OCI-LY1 (cell line): ENCODE measurements around the gene CYP2F1.

Experiments used
- H2AFZ ChIP-seq: fragments of 200-600 bp; sonication (generic), shearing (Covaris generic); 2 replicates; pipeline ENCODE4 v1.6.0; 2014; ENCODE audit warnings: antibody characterized with exemption, mild to moderate bottlenecking, low read length
- H3F3A ChIP-seq: fragments of 200-600 bp; sonication (generic), shearing (Covaris generic); 2 replicates; pipeline ENCODE4 v1.6.0; 2014; ENCODE audit warnings: mild to moderate bottlenecking, antibody characterized with exemption, low read length, moderate library complexity; ENCODE audit not compliant: insufficient read depth
- H3K27ac ChIP-seq: fragments of 200-600 bp; sonication (generic); 2 replicates; pipeline ENCODE4 v1.5.1; 2014; ENCODE audit warnings: low read length, mixed run types, mild to moderate bottlenecking, low read depth; ENCODE audit not compliant: poor library complexity, severe bottlenecking
- H3K27me3 ChIP-seq: fragments of 200-600 bp; sonication (generic); 2 replicates; pipeline ENCODE4 v1.6.0; 2014; ENCODE audit warnings: antibody characterized with exemption, mild to moderate bottlenecking, low read length, moderate library complexity; ENCODE audit not compliant: insufficient read depth
- H3K36me3 ChIP-seq: fragments of 200-600 bp; sonication (generic); 2 replicates; pipeline ENCODE4 v1.6.1; 2014; ENCODE audit warnings: mild to moderate bottlenecking, antibody characterized with exemption, low read length, moderate library complexity, mixed read lengths; ENCODE audit not compliant: insufficient read depth
- H3K4me1 ChIP-seq: fragments of 200-600 bp; sonication (generic); 2 replicates; pipeline ENCODE4 v1.5.1; 2014; ENCODE audit warnings: mild to moderate bottlenecking, low read length, moderate library complexity; ENCODE audit not compliant: insufficient read depth, severe bottlenecking
- H3K4me2 ChIP-seq: fragments of 200-600 bp; sonication (generic), shearing (Covaris generic); 2 replicates; pipeline ENCODE4 v1.6.1; 2014; ENCODE audit warnings: low read length
- H3K4me3 ChIP-seq: fragments of 200-600 bp; sonication (generic); 2 replicates; pipeline ENCODE4 v1.5.1; 2014; ENCODE audit warnings: low read length, low read depth, mild to moderate bottlenecking, mixed read lengths; ENCODE audit not compliant: poor library complexity, severe bottlenecking
- H3K79me2 ChIP-seq: fragments of 200-600 bp; shearing (Covaris generic); 2 replicates; pipeline ENCODE4 v1.6.1; 2016; ENCODE audit warnings: mixed run types, low read length, mixed read lengths; ENCODE audit not compliant: insufficient read depth
- H3K9ac ChIP-seq: fragments of 200-600 bp; sonication (generic), shearing (Covaris generic); 2 replicates; pipeline ENCODE4 v1.6.1; 2014; ENCODE audit warnings: mild to moderate bottlenecking, low read length, mixed read lengths
- H3K9me2 ChIP-seq: fragments of 200-600 bp; sonication (generic), shearing (Covaris generic); 2 replicates; pipeline ENCODE4 v1.6.1; 2014; ENCODE audit warnings: low read depth, mild to moderate bottlenecking, low read length, mixed read lengths
- H3K9me3 ChIP-seq: fragments of 200-600 bp; shearing (Covaris generic); 2 replicates; pipeline ENCODE4 v1.6.1; 2014; ENCODE audit warnings: low read length, mixed read lengths
- H4K20me1 ChIP-seq: fragments of 200-600 bp; sonication (generic), shearing (Covaris generic); 2 replicates; pipeline ENCODE4 v1.6.0; 2016; ENCODE audit warnings: mild to moderate bottlenecking, low read length; ENCODE audit not compliant: insufficient read depth
- CTCF ChIP-seq: fragments of 200-600 bp; sonication (generic), shearing (Covaris generic); IDR thresholded peaks from 2 replicates; pipeline ENCODE4 v1.5.1; 2017; ENCODE audit warnings: mild to moderate bottlenecking, antibody characterized with exemption, low read length, moderate library complexity, mixed read lengths
- EZH2 ChIP-seq: fragments of 200-600 bp; sonication (generic), shearing (Covaris generic); IDR thresholded peaks from 2 replicates; pipeline ENCODE4 v1.8.0; 2017; ENCODE audit warnings: borderline replicate concordance, mixed run types, mild to moderate bottlenecking, antibody characterized with exemption, low read length, moderate library complexity, mixed read lengths

CYP2F1 gene

GRCh38 chr19:41154060-41154459, 39.8 kb downstream of the CYP2F1 start:
- Histone ChIP-seq H3K27me3 (no peaks in the 10 kb centered on the region), H3K4me1 (no peaks in the 10 kb centered on the region), H3K4me3 (no peak overlapping the region), H2AFZ (no peak overlapping the region), H4K20me1 (no peaks in the 10 kb centered on the region), H3K4me2 (no peak overlapping the region), H3K9ac (no peak overlapping the region), H3K9me3 (no peaks in the 10 kb centered on the region), H3K27ac (no peak overlapping the region), H3K9me2 (no peaks in the 10 kb centered on the region), H3K36me3 (no peaks in the 10 kb centered on the region), H3K79me2 (no peaks in the 10 kb centered on the region), H3F3A (no peaks in the 10 kb centered on the region)
- TF ChIP-seq EZH2 (no peak), CTCF (no peak)

GRCh38 chr19:41156207-41156606, 42.0 kb downstream of the CYP2F1 start:
- Histone ChIP-seq H3F3A (no peaks in the 10 kb centered on the region), H3K36me3 (no peaks in the 10 kb centered on the region), H3K27ac (no peak overlapping the region), H3K79me2 (no peaks in the 10 kb centered on the region), H3K4me2 (no peak overlapping the region), H3K9me2 (no peaks in the 10 kb centered on the region), H3K9me3 (no peaks in the 10 kb centered on the region), H3K4me1 (no peaks in the 10 kb centered on the region), H3K9ac (no peak overlapping the region), H2AFZ (no peak overlapping the region), H3K27me3 (no peaks in the 10 kb centered on the region), H3K4me3 (no peak overlapping the region), H4K20me1 (no peaks in the 10 kb centered on the region)
- TF ChIP-seq EZH2: no peak
- no peak for TF ChIP-seq CTCF

GRCh38 chr19:41159881-41160280, 45.6 kb downstream of the CYP2F1 start:
- no peaks in the 10 kb centered on the region for H3K4me1 ChIP-seq
- no peak overlapping the region for H3K27ac ChIP-seq
- no peaks in the 10 kb centered on the region for H3K27me3 ChIP-seq
- no peaks in the 10 kb centered on the region for H3K79me2 ChIP-seq
- no peak overlapping the region for H3K4me2 ChIP-seq
- H3K9ac ChIP-seq: no peak overlapping the region
- H3K36me3 ChIP-seq: no peaks in the 10 kb centered on the region
- no peaks in the 10 kb centered on the region for H4K20me1 ChIP-seq
- no peak overlapping the region for H3K4me3 ChIP-seq
- TF ChIP-seq EZH2 (no peak), CTCF (no peak)
- H2AFZ ChIP-seq: no peak overlapping the region
- no peaks in the 10 kb centered on the region for H3K9me3 ChIP-seq
- no peaks in the 10 kb centered on the region for H3K9me2 ChIP-seq
- H3F3A ChIP-seq: no peaks in the 10 kb centered on the region
